GM21367 (cell line): Measurements from ENCODE around the gene P2RY6.

Source experiments
- ATAC-seq: cut with Tn5 transposase; IDR thresholded peaks from one replicate; pipeline ENCODE4 v1.9.1; 2021; ENCODE audit not compliant: unreplicated experiment

P2RY6 gene

DNA sequence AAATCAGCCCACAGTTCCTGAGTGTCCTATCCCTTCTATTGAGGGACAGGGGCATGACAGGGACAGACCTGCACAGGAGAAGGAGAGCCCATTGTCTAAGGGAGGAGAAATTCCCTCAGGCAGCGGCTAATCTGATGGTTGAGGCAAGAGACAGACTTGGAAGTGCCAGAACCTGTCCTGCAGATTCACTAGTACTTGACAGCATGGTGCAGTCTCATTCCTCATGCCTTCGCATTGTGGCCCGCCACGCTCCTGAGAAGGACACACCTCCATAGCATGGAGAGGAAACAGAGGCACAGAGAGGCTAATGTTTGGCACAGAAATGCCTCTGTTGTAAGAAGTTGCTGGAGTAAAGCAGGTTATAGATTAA lies 3.2 kb downstream of the P2RY6 start:
- no peak for ATAC-seq

DNA sequence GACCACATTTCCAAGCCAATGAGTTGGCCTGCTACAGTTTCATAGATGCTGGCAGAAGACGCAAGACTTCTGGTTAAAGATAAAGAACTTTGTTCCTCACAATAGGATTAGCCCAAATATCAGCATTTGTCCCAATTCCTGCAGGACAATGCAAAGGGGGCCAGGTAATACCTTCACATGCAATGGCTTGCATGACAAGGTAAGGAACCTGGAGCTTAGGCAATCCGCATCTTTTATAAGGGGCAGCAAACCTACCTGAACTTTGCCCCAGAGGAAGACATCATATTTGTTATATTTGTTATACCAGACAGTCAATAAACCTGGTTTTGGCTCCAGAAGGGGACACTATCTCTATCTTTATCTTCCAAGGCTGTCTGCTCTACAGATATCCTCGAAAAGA lies 5.3 kb downstream of the P2RY6 start:
- no peak for ATAC-seq

DNA sequence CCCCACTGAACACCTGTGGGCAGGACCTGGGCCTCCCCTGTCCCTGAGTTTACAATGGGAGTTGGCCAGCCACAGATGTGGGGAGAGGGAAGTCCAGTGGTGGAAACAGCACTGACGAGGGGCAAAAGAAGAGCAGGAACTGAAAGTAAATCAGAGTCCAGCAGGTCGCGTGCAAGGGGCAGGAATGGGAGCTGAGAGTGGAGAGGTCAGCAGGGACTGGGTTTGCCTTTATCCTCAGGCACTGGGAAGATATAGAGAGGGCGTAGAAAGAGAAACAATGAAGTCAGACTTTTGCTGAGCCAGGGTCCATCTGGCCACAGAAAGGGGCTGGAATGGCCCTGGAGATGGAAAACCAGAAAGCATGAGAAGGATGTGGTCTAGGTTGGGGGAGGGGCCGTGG lies 8.5 kb downstream of the P2RY6 start:
- ATAC-seq, result no peak

DNA sequence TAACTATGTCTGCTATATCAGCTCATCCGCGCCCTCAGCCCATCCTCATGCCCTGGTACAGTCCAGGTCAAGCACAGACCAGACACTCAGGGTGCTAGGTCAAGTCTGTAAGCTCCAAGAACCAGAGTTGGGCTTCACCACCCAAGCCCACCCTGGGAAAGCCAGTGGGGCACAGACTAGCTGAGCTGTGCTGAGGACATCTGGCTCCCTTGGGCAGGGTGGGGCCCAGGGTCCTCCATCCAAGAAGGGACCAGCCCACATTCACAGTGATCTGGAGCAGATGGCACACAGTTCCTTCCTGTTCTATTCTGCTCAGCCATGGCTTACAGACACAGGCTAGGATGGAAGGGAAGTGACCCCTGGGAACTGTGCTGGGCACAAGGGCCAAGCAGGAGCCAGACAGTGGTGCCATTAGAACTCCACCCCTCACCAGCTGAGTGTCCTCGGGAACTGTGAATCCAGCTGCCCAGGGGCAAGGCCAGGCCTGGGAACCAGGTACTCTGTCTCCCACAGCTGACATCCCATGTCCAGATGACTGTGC lies 9.1 kb downstream of the P2RY6 start:
- no peak for ATAC-seq

DNA sequence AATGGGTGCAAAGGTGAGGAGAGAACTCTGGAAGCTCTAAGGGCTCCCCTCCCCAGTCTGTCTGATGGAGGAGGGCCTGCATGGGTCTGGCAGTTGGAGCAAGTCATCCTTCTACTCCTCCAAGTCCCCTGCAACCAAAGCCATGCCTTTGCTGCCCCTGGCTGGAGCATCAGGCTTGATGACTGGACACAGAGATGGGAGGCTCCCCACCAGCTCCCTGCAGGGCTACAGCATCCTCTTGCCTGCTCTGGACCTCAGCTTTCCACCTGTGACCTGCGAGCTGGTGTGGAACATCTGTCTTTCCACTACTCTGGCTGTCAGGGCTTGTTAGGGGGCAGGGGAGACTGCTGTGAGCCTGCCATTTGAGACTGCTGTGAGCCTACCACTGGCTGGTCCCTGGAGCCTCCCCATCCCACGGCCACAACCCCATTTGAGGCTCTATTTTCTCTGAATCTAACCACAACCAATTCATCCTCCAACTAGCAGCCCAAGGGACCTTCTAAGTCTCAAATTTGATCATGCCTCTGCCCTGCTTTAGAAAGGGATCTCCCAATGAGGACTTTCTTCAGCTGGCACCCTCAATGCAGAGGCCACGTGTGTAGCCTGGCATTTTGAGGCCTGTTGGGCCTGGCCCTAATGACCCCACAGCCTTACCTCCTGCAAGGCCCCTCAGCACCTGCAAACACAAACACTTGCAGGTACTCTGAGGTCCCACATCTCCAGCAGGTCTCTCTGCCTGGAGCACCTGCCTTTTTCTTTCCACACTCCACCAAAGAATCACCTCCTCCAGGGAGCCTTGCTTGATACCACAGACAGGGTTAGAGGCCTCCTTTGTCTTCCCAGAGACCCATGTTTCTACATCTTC lies 9.9 kb downstream of the P2RY6 start:
- no peak for ATAC-seq

DNA sequence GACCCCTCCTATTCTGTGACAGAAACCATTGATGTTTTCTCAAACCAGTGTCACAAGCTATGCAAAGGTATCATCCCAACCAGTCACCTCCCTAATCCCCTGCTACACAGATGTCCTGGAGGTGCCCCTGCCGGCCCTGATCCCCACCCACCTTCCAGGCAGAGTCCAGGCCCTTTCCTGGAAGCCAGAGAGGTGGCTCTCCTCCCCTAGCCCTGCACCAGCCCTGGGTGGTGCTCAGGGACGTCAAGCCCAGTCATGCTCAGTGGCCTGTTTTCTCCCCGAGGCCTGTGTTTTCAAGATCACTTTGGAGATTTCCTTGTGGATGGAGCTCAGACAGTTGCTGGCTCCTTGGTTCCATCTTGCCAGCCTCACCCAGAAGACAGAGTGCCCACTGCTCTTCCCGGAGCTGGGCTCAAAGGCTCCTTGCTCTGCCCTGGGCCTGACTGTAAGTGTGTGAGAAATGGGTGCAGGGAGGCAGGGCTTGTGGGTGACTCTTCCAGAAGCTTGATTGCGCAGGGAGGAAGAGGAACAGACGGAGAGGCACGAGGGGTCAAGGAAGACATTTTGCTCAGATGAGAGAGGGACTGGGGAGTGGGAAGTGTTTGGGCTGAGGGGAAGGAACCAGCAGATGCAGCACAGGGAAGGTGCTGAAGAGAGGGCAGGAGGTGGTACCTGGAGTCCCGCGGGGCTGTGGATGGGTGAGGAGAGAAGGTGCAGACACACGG lies 11.3 kb downstream of the P2RY6 start:
- ATAC-seq, result no peak

DNA sequence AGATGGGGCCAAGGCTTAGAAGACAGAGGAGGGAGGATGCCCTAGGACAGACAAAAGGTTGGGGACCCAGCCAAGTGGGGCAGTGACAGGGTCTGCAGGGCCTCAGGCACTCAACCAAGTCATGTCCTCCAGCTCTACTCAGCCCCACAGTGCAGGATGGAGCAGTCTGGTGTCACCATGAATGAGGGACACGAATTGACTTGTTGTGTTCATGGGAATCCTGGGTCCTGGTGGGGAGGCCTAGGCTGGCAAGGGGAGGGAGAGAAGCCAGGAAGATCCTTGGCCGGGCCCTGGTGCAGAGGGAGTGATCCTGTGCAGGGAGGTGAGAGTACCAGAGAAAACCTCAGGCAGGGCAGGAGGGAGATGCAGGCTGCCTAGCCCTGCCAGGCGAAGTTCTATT lies 12.0 kb downstream of the P2RY6 start:
- no peak for ATAC-seq

DNA sequence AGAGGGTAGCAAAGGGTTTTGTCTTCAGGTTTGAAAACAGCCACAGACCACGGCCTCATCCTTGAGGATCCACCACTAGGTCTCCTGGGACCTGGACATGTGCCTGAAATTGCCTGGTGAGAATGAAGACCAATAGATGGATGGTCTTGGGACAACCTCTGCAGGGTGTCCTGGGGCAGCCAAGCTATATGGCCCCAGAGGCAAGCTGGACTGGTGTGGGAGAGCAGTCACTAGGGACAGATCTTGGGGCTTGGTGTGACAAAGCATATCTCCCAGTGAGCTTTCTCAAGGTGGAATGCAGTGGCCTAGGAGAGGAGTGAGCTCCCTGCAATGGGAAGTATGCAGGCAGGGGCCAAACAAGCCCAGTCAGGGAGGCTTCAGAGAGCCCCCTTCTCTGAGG lies 13.6 kb downstream of the P2RY6 start:
- ATAC-seq, result no peak

DNA sequence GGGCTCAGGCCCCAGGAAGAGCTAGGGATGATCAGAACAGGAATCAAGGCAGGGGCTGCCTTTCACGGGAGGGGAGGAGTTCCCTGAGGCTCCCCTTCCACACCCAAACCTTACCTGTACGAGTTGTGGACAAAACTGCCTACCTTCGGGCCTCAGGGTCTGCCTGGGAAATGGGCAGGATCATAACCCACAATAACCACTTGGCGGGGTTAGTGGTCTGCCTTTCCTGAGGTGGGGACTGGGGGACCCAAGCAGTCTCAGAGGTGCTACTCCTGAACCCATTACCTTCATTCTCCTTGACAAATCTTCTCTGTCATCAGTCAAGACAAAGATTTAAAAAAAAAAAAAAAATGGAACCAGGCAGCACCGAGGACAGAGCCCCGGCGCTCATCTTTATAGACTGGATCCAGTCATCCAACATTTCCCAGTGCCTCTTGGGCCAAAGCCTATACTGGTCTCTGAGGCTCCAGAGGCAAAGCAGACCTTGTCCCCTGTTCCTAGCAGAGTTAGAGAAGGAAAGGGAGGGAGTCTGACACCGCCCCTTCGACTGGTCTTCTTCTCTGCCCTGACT lies 14.2 kb downstream of the P2RY6 start:
- no peak for ATAC-seq

DNA sequence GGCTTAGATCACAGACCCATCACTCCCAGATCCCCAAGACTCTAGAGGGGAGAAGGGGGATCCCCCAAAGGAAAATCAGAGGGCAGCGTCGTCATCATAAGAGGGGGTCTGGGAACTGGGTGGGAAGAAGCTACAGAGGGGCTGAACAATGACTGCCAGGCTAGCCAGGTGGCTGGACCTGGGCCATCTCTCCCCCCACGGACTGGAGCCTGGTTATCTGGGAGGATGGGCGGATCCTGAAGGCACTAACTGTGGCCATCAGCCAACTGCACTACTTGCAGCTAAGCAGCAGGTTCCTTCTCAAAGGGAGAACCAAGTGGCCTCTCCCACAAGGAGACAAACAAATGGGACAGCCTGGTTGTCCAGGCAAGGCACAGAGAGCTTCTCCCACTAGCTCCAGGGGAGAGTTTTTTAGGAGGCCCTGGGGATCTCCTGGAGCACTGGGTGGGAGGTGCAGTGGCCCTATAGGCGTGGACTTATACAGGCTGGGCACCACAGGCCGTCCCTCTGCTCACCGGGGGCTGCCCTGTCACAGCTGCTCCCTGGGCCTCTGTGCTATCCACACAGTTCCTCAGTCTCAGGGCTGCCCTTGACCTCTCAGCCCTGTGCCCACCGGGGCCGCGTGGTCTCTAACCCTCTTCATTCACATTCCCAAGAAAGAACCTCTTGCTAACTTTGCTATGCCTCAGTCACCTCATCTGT lies 15.4 kb downstream of the P2RY6 start:
- ATAC-seq, result no peak

DNA sequence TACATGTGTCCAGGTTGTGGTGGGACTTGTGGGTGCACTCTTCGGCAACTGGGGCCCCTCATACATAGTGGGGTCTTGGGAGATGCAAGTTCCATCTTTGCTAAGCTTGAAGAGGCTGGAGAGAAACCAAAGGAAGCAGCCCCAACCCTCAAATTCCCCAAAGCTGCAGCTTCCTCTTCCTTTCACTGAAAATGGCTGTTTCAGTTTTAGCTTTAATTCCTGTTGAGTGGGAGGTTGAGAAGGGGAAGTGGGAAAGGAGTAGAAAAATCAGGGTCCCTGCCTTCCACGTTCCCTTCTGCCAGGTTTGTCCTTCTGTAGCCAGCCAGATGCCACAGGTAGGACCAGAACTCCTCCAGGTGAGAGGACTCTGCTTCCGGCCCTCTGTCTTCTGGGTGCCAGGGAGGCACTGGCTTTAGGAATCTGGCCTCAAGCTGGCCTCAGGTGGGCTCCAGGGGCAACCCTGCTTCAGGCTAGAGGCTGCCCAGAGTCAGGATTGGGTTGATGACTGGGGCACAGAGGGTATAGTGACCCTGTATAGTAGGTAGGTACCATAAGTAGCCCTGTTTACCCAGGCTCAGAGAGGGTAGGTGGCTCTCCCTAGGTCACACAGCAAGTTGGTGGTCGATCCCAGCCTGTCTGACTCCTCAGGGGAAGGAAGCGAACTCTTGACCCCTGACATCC lies 16.2 kb downstream of the P2RY6 start:
- ATAC-seq, result no peak

DNA sequence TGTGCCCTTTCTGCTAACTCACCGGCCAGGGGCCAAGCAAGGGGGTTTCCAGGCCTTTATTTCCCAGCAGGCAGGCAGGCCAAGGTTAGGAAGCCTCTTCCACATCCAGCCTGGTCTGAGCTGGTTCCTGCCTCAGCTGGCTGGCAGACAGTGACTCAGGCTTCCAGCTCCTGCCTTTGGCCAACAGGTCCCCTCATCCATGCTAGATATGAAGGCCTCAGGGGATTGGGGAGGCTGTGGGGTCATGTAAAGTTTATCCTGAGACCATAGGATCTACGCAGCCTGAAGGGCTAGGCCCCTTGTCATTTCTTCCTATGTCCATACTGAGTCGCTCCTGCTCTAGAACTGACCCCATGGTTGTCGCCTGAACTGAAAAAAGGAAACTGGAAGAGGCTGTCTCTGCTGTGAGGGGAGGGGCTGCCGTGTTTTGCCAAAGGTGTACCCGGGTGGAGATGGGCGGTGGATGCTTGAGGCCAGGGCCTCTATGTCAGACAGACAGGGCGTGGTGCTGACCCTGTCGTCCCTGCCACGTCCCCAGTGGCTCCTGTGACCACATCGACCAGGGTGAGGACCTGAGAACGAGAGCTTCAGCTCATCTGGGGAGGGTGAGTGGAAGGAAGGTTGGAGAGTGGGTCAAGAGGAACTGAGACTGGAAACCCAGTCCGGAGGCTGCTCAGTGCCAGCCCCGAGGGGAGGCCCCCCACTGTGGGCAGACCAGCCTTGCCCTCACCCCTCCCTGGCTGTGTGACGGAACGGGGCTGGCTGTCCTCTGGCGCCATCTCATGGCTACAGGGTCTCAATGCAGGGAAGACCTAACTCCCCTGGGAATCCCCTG lies 17.0 kb downstream of the P2RY6 start:
- peak; percentile 65 for ATAC-seq

DNA sequence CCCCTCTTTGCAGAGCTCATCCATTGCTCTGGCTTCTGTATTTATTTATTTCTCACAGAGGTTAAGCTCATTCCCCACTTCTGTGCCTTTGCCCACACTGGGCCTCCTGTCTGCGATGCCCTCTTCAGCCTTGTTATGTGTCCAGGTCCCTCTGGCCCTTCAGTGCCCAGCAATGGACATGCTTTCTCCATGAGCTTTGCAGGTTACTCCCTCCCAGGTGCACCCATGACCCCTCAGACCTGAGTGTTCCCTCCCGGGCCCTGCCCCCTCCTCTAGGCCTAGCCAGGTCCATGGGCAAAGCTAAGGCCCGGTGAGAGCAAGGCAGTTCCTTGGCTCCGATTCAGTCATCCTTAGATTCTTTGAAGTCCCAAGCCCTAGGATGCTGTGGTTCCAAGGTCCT lies 18.4 kb downstream of the P2RY6 start:
- ATAC-seq, result no peak

DNA sequence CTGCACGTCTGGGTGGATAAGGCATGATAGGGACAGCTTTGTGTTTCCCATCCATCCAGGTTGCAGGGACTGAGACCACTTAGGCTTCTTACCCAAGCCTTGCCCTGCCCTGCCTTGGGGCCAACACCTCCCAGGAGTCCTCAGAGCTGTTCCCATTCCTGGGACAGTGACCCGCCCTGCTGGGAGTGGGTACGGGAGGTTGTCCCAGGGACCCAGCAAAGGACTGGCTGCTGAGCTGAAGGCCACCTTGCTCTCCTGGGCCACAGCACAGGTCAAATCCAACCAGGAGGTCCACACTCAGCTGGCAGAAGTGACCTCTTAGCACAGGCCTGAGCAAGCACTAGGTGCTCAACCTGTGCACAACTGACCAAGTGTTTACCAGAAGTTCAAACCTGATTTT lies 19.1 kb downstream of the P2RY6 start:
- no peak for ATAC-seq

DNA sequence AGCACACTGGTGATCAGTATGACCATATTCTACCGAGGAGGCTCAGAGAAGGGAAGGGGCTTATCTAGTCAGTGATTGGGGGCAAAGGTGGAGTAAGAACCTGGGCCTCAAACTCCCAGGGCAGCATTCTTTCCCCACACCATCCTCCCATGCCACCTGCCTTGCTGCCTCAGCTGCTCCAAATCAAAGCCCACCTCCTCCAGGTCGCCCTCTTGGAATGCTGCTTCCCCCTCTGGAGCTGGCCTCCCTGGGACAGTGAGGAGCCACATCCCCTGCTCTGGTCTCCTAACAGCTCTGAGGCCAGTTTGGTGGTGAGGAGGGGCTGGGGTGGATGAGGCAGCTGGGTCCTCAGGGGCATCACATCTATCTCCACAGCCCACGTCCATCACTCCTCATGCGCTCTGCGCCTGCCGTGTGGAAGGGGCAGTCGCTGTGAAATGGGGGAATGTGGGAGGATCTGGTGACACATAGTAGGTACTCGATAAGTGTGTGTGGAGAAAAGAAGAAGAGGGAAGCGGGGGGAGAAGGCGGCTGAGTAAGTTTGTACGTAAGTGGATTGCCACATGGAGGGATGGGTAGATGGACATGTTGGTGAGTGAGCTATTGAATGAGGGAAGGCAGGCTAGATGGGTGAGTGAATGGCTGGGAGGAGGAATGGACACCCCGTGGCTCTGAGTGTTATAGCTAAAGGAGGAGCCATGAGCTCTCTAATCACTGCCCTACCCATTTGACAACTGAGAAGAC lies 19.8 kb downstream of the P2RY6 start:
- no peak for ATAC-seq

DNA sequence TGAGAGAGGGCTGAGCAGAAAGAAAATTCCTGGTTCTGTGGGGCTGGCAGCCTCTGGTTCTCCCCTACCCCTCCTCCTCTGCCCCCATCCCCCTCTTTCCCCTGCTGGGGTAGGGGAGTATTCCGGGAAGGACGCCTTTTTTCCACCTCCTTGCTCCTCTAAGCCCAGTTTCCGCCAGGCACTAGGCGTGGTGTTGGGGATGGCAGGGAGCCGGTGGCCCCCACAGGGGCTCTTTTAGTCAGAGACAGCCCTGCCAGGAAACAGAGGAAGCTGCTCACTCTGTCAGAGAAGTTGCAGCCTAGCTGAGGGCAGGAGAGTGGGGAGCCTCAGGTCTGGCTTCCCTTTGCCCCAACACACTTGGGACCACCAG lies 20.4 kb downstream of the P2RY6 start:
- ATAC-seq, result no peak

DNA sequence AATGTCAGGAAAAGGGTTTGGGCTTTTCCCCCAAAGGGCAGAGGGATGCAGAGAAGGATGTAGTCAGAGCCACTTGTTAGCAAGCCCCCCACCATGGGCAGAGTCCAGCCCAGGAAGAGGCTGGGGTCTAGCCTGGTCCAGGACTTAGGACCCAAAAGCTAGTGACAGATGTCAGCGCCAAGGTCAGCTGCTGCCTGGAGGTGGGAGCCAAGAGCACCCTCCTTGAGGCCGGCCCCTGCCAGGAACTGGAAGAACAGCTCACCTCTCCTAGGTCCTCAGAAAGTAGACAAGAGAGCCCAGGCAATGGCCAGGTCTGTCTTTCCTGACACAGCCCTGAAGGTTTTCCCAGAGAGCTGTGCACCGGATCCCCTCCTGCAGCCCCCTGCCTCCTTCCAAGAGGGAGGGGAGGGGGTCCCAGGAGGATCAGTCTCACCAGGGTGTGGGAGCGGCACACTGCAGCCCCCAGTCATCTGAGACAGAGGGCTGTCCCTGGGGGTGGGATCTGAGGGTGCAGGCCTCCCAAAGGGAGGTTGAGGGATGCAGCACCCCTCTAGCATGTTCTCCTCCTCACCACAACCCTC lies 21.3 kb downstream of the P2RY6 start:
- no peak for ATAC-seq

DNA sequence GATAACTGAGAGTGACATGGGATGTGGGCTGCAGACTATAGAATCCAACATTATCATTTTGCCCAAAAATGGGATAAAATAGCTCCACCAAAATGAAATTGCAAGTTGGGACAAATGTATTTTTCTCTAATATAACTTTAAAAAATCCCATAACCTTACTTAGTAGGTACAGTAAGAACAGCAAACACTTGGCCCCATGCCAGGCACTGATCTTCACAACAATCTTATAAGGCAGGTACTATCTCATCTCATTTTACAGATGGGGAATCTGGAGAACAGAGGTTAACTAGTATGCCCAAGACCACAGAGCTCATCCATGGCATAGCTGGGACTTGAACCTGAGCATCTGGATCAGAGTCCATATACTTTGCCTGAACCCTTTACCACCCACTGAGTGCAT lies 22.5 kb downstream of the P2RY6 start:
- ATAC-seq, result no peak
